Mesenchymal stem cell (in vitro differentiated cells and primary cell): ENCODE results near the gene MTUS2.

Experiments used
- DNase-seq: peaks from one replicate; pipeline ENCODE4 v3.0.0-alpha.2; 2013
- H2AFZ ChIP-seq: one replicate; pipeline ENCODE4 v1.6.1; 2013; ENCODE audit warnings: low read depth, mild to moderate bottlenecking, control low read depth, inconsistent platforms, low read length, moderate library complexity
- H2AK5ac ChIP-seq: 2 replicates; pipeline ENCODE4 v1.6.1; 2013; ENCODE audit warnings: low read length, moderate library complexity, mild to moderate bottlenecking, inconsistent platforms; ENCODE audit not compliant: severe bottlenecking
- H2BK120ac ChIP-seq: one replicate; pipeline ENCODE4 v1.6.1; 2013; ENCODE audit warnings: low read depth, mild to moderate bottlenecking, inconsistent platforms, low read length, moderate library complexity
- H2BK12ac ChIP-seq, 2 experiments: one replicate each; pipeline ENCODE4 v1.6.1; 2013; ENCODE audit warnings: inconsistent platforms in 2 of 2, low read length in 2 of 2, mild to moderate bottlenecking in 2 of 2, moderate library complexity in 2 of 2, control low read depth in 1 of 2
- H2BK15ac ChIP-seq: one replicate; pipeline ENCODE4 v1.6.1; 2013; ENCODE audit warnings: mild to moderate bottlenecking, low read depth, inconsistent platforms; ENCODE audit not compliant: poor library complexity, severe bottlenecking
- H2BK5ac ChIP-seq: 2 replicates; pipeline ENCODE4 v1.6.1; 2013; ENCODE audit warnings: low read depth, mild to moderate bottlenecking, low read length, control low read depth, inconsistent platforms; ENCODE audit not compliant: poor library complexity, severe bottlenecking
- H3K14ac ChIP-seq, 2 experiments: one replicate each; pipeline ENCODE4 v1.6.1; 2013; ENCODE audit warnings: inconsistent platforms in 2 of 2, low read length in 2 of 2, control low read depth in 1 of 2, mild to moderate bottlenecking in 1 of 2, moderate library complexity in 1 of 2
- H3K18ac ChIP-seq, 2 experiments: one replicate each; pipeline ENCODE4 v1.6.1; 2013; ENCODE audit warnings: inconsistent platforms in 2 of 2, low read length in 2 of 2, control low read depth in 1 of 2, low read depth in 1 of 2, mild to moderate bottlenecking in 1 of 2
- H3K23ac ChIP-seq, 2 experiments: one replicate each; pipeline ENCODE4 v1.6.1; 2013; ENCODE audit warnings: inconsistent platforms in 2 of 2, low read length in 2 of 2, mild to moderate bottlenecking in 2 of 2, moderate library complexity in 2 of 2, control low read depth in 1 of 2
- H3K27ac ChIP-seq: 2 replicates; pipeline ENCODE4 v1.5.1; 2013; ENCODE audit warnings: mild to moderate bottlenecking, moderate library complexity, low read length, control low read depth, inconsistent platforms; ENCODE audit not compliant: poor library complexity, severe bottlenecking
- H3K27me3 ChIP-seq, 2 experiments: 2 replicates each; pipeline versions ENCODE4 v1.6.1 to v1.7.0; 2013; ENCODE audit warnings: low read length in 2 of 2, mild to moderate bottlenecking in 2 of 2, moderate library complexity in 2 of 2, control low read depth in 1 of 2, inconsistent platforms in 1 of 2; ENCODE audit not compliant: control insufficient read depth in 1 of 2, insufficient read depth in 1 of 2
- H3K36me3 ChIP-seq, 2 experiments: 2 replicates each; pipeline versions ENCODE4 v1.6.1 to v1.7.0; 2013; ENCODE audit warnings: low read length in 2 of 2, control low read depth in 1 of 2, inconsistent platforms in 1 of 2, low read depth in 1 of 2, mild to moderate bottlenecking in 1 of 2; ENCODE audit not compliant: insufficient read depth in 2 of 2, control insufficient read depth in 1 of 2
- H3K4ac ChIP-seq, 2 experiments: one replicate each; pipeline ENCODE4 v1.6.1; 2013; ENCODE audit warnings: inconsistent platforms in 2 of 2, low read length in 2 of 2, mild to moderate bottlenecking in 2 of 2, moderate library complexity in 2 of 2, control low read depth in 1 of 2, low read depth in 1 of 2
- H3K4me1 ChIP-seq: 2 replicates; pipeline ENCODE4 v1.6.1; 2013; ENCODE audit warnings: low read depth, low read length, control low read depth; ENCODE audit not compliant: control insufficient read depth, insufficient read depth
- H3K4me2 ChIP-seq: 2 replicates; pipeline ENCODE4 v1.6.1; 2013; ENCODE audit warnings: low read length, mild to moderate bottlenecking, inconsistent platforms; ENCODE audit not compliant: poor library complexity, severe bottlenecking
- H3K4me3 ChIP-seq, 2 experiments: 2 replicates each; pipeline versions ENCODE4 v1.5.1 to v1.7.0; 2013; ENCODE audit warnings: low read length in 2 of 2, mild to moderate bottlenecking in 2 of 2, control low read depth in 1 of 2, low read depth in 1 of 2; ENCODE audit not compliant: insufficient read depth in 1 of 2
- H3K79me1 ChIP-seq: replicated peaks from 2 replicates; pipeline ENCODE4 v1.6.1; 2013; ENCODE audit warnings: mild to moderate bottlenecking, control low read depth, low read length, inconsistent platforms; ENCODE audit not compliant: poor library complexity, severe bottlenecking
- H3K9ac ChIP-seq: 2 replicates; pipeline ENCODE4 v1.7.0; 2013; ENCODE audit warnings: mild to moderate bottlenecking, low read length, moderate library complexity
- H3K9me3 ChIP-seq: 2 replicates; pipeline ENCODE4 v1.7.0; 2013; ENCODE audit warnings: mild to moderate bottlenecking, low read length; ENCODE audit not compliant: control insufficient read depth
- H4K8ac ChIP-seq: one replicate; pipeline ENCODE4 v1.6.1; 2013; ENCODE audit warnings: inconsistent platforms, mild to moderate bottlenecking, low read length, moderate library complexity
- H4K91ac ChIP-seq: one replicate; pipeline ENCODE4 v1.6.1; 2013; ENCODE audit warnings: mild to moderate bottlenecking, low read length, inconsistent platforms
- WGBS: methylation state at CpG from one replicate; pipeline ENCODE4 v1.1.7; 2013; ENCODE audit warnings: mixed read lengths; 5-methylcytosine and 5-hydroxymethylcytosine counted together

MTUS2 gene

GRCh38 chr13:28867564-28867963 is 47.4 kb downstream of the MTUS2 start:
- H3K9ac ChIP-seq, result no peak overlapping the region
- H3K27ac ChIP-seq, result no peak overlapping the region
- 58% methylated on average over 1 of the region's 1 CpG for WGBS
- no peak overlapping the region for H2BK15ac ChIP-seq
- H3K27me3 ChIP-seq, result no peaks in the 10 kb centered on the region
- H2BK120ac ChIP-seq, result no peak overlapping the region
- no peaks in the 10 kb centered on the region for H3K4me1 ChIP-seq
- H3K4me3 ChIP-seq, result no peak overlapping the region
- no peak overlapping the region for H3K18ac ChIP-seq
- DNase-seq, result no peak
- no peak overlapping the region for H2AFZ ChIP-seq
- H3K36me3 ChIP-seq, result no peaks in the 10 kb centered on the region
- H4K8ac ChIP-seq, result peak overlapping the region; percentile 37
- no peak overlapping the region for H2BK5ac ChIP-seq
- no peak overlapping the region for H3K23ac ChIP-seq
- no peaks in the 10 kb centered on the region for H3K79me1 ChIP-seq
- H3K9me3 ChIP-seq, result peaks cover 13% of the 10 kb centered on the region
- H4K91ac ChIP-seq, result no peak overlapping the region
- no peak overlapping the region for H2BK12ac ChIP-seq
- H3K4ac ChIP-seq, result no peak overlapping the region
- H3K4me2 ChIP-seq, result no peak overlapping the region
- no peak overlapping the region for H3K14ac ChIP-seq
- H2AK5ac ChIP-seq, result no peak overlapping the region

- no peak overlapping the region for H3K4me2 ChIP-seq
- no peak overlapping the region for H3K9ac ChIP-seq
- H3K4ac ChIP-seq, result no peak overlapping the region
- no peaks in the 10 kb centered on the region for H3K79me1 ChIP-seq
- H3K36me3 ChIP-seq, result no peaks in the 10 kb centered on the region
- no peak overlapping the region for H3K4me3 ChIP-seq
- no peak overlapping the region for H4K91ac ChIP-seq
- no peak overlapping the region for H4K8ac ChIP-seq
- peaks cover 35% of the 10 kb centered on the region for H3K9me3 ChIP-seq
- H3K23ac ChIP-seq, result no peak overlapping the region
- H3K27me3 ChIP-seq, result no peaks in the 10 kb centered on the region
- 0% methylated on average over 1 of the region's 2 CpGs for WGBS
- H2BK120ac ChIP-seq, result no peak overlapping the region
- H2BK15ac ChIP-seq, result no peak overlapping the region
- H2AK5ac ChIP-seq, result no peak overlapping the region
- no peak for DNase-seq
- H3K14ac ChIP-seq, result no peak overlapping the region
- no peak overlapping the region for H2BK5ac ChIP-seq
- H3K27ac ChIP-seq, result no peak overlapping the region
- no peaks in the 10 kb centered on the region for H3K4me1 ChIP-seq
- no peak overlapping the region for H2AFZ ChIP-seq
- H3K18ac ChIP-seq, result no peak overlapping the region
- no peak overlapping the region for H2BK12ac ChIP-seq
Measured at GRCh38 chr13:28872427-28873176, 52.5 kb downstream of the MTUS2 start.

- no peak overlapping the region for H3K18ac ChIP-seq
Measured at GRCh38 chr13:28875846-28876615, 55.9 kb downstream of the MTUS2 start.

GRCh38 chr13:28877408-28877807 is 57.3 kb downstream of the MTUS2 start:
- H3K9me3 ChIP-seq, result peaks cover 24% of the 10 kb centered on the region
- no peaks in the 10 kb centered on the region for H3K79me1 ChIP-seq
- no peaks in the 10 kb centered on the region for H3K36me3 ChIP-seq
- no peak overlapping the region for H3K18ac ChIP-seq
- H2BK15ac ChIP-seq, result no peak overlapping the region
- no peak for DNase-seq
- H2AFZ ChIP-seq, result no peak overlapping the region
- no peak overlapping the region for H4K8ac ChIP-seq
- H3K14ac ChIP-seq, result no peak overlapping the region
- no peaks in the 10 kb centered on the region for H3K4me1 ChIP-seq
- no peak overlapping the region for H3K27ac ChIP-seq
- no peak overlapping the region for H2BK12ac ChIP-seq
- H3K23ac ChIP-seq, result no peak overlapping the region
- no peak overlapping the region for H3K4ac ChIP-seq
- H3K9ac ChIP-seq, result no peak overlapping the region
- WGBS, result 74% methylated on average over 3 of the region's 4 CpGs
- H2BK120ac ChIP-seq, result no peak overlapping the region
- no peaks in the 10 kb centered on the region for H3K27me3 ChIP-seq
- no peak overlapping the region for H2BK5ac ChIP-seq
- no peak overlapping the region for H3K4me2 ChIP-seq
- H3K4me3 ChIP-seq, result no peak overlapping the region
- H2AK5ac ChIP-seq, result no peak overlapping the region
- no peak overlapping the region for H4K91ac ChIP-seq

More at GRCh38 chr13:28875846-28876615, 55.9 kb downstream of the MTUS2 start:
- Histone ChIP-seq H2AFZ (no peak overlapping the region), H3K23ac (no peak overlapping the region), H3K9me3 (peaks cover 32% of the 10 kb centered on the region), H2BK12ac (no peak overlapping the region), H4K91ac (no peak overlapping the region), H3K79me1 (no peaks in the 10 kb centered on the region), H3K14ac (no peak overlapping the region), H3K27me3 (no peaks in the 10 kb centered on the region), H3K4me3 (no peak overlapping the region), H3K27ac (no peak overlapping the region), H2BK5ac (no peak overlapping the region), H3K4ac (no peak overlapping the region), H4K8ac (no peak overlapping the region), H3K4me1 (no peaks in the 10 kb centered on the region), H3K4me2 (no peak overlapping the region), H2AK5ac (no peak overlapping the region), H3K36me3 (no peaks in the 10 kb centered on the region), H3K9ac (no peak overlapping the region), H2BK120ac (no peak overlapping the region), H2BK15ac (no peak overlapping the region)
- 92% methylated on average over 5 of the region's 6 CpGs for WGBS
- no peak for DNase-seq
